ENCODE results near the gene FAT2.

The FAT2 gene

GRCh38 chr5:151553130-151553670 is 37.9 kb downstream of the FAT2 start:
- DNase-seq = no peak

- DNase-seq = no peak
Measured at GRCh38 chr5:151551985-151552384, 39.1 kb downstream of the FAT2 start.

GRCh38 chr5:151550146-151550545 is 41.0 kb downstream of the FAT2 start:
- no peak for DNase-seq

GRCh38 chr5:151549713-151550112 is 41.4 kb downstream of the FAT2 start:
- no peak for DNase-seq

GRCh38 chr5:151547364-151547763 is 43.8 kb downstream of the FAT2 start:
- DNase-seq = no peak

- DNase-seq = peak; percentile 50 to 70
Measured at GRCh38 chr5:151541571-151541970, 49.6 kb downstream of the FAT2 start.

Data from inflammatory macrophage treated with lipopolysaccharide for 1 hour (primary cell).